Uterus (tissue), 4 donors: ENCODE data around the gene NEDD4L. TPM values are rescaled to one million over a fixed set of nuclear protein-coding genes. Genes with fewer than 3 reads are reported as not detected.

Experiments
- DNase-seq, 2 donors: peaks; one replicate each; pipeline ENCODE4 v3.0.0-alpha.2; 2019 to 2020
- H3K27ac ChIP-seq, 2 donors: fragments of 200-600 bp; sonication (generic); 1 replicate in 1 of 2; 2 replicates in 1 of 2; pipeline ENCODE4 v1.5.1; 2016 to 2018
- H3K27me3 ChIP-seq, 2 donors: fragments of 200-600 bp; sonication (generic); one replicate each; pipeline ENCODE4 v1.5.1; 2018 to 2019; ENCODE audit warnings: control low read depth in 1 of 2
- H3K36me3 ChIP-seq, 2 donors: fragments of 200-600 bp; sonication (generic); one replicate each; pipeline ENCODE4 v1.5.1; 2019; ENCODE audit warnings: control low read depth in 1 of 2
- H3K4me1 ChIP-seq, 2 donors: fragments of 200-600 bp; sonication (generic); one replicate each; pipeline ENCODE4 v1.5.1; 2018 to 2019; ENCODE audit warnings: control low read depth in 1 of 2
- H3K4me3 ChIP-seq, 2 donors: fragments of 200-600 bp; sonication (generic); 1 replicate in 1 of 2; 2 replicates in 1 of 2; pipeline ENCODE4 v1.5.1; 2018 to 2019; ENCODE audit warnings: mild to moderate bottlenecking in 1 of 2
- H3K9me3 ChIP-seq, 2 donors: fragments of 200-600 bp; sonication (generic); one replicate each; pipeline ENCODE4 v1.5.1; 2019; ENCODE audit warnings: control low read depth in 1 of 2
- POLR2A ChIP-seq, 2 donors: fragments of 450-650 bp; IDR thresholded peaks; one replicate each; pipeline ENCODE4 v1.6.1; 2016; ENCODE audit warnings: antibody characterized with exemption in 2 of 2, mild to moderate bottlenecking in 1 of 2, moderate library complexity in 1 of 2
- intact Hi-C: fragments of 100-400 bp; cut with DNase I; formaldehyde crosslinking; loops from one replicate; pipeline ENCODE4 v1.15.1; 2023; ENCODE audit warnings: low total_unique reads
- total RNA-seq, 4 donors: library from RNA; depleted of rRNA in 3 of 4; stranded (reverse); fragments of >200 nt in 3 of 4; gene quantifications; one replicate each; pipeline versions ENCODE4 v1.1.0 to v1.2.4, GENCODE V29; 2014 to 2023
- TF ChIP-seq, protein P1 (sequence below), 4 experiments: fragments of 200-600 bp in 2 of 4; fragments of 450-650 bp in 2 of 4; sonication (generic) in 2 of 4; IDR thresholded peaks; one replicate each; pipeline ENCODE4 v1.5.1; 2016 to 2019; ENCODE audit warnings: antibody characterized with exemption in 4 of 4, mild to moderate bottlenecking in 2 of 4, moderate library complexity in 1 of 4
- donor health status: DM: yes; HTN: yes; CAD: no.

The NEDD4L gene
- total RNA-seq, 4 donors from 2014 or later = 6.2 to 45.9 (median 32.3) TPM

DNA sequence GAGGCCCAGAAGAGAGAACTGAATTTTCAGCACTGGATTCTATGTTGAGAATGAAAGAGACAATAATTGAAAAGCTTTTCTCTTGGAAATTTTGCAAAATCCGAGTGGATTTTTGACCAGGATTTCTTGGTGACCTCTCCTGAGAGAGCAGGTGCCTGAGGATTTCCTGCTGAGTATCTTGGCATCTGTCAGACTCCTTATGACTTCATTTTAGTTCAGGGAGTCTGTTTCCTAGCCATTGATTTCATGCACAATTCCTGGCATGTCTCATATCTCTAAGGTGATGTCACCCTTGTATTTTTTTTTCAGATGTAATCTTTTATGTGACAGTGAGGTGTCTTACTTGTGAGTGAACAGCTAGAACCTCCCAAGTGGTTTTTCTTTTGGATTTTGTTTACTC, 195.9 kb downstream of the NEDD4L start:
- no peak overlapping the region for H3K27ac ChIP-seq
- no peaks in the 10 kb centered on the region for H3K36me3 ChIP-seq
- no peak overlapping the region for H3K4me3 ChIP-seq
- no peak for DNase-seq
- H3K27me3 ChIP-seq = no peaks in the 10 kb centered on the region
- intact Hi-C loops = no loop called here
- no peaks in the 10 kb centered on the region for H3K4me1 ChIP-seq
- TF ChIP-seq, protein P1, sequence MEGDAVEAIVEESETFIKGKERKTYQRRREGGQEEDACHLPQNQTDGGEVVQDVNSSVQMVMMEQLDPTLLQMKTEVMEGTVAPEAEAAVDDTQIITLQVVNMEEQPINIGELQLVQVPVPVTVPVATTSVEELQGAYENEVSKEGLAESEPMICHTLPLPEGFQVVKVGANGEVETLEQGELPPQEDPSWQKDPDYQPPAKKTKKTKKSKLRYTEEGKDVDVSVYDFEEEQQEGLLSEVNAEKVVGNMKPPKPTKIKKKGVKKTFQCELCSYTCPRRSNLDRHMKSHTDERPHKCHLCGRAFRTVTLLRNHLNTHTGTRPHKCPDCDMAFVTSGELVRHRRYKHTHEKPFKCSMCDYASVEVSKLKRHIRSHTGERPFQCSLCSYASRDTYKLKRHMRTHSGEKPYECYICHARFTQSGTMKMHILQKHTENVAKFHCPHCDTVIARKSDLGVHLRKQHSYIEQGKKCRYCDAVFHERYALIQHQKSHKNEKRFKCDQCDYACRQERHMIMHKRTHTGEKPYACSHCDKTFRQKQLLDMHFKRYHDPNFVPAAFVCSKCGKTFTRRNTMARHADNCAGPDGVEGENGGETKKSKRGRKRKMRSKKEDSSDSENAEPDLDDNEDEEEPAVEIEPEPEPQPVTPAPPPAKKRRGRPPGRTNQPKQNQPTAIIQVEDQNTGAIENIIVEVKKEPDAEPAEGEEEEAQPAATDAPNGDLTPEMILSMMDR (IDR thresholded peaks at IDR 0.05) = no peak
- TF ChIP-seq POLR2A (IDR thresholded peaks at IDR 0.05) = no peak
- no peaks in the 10 kb centered on the region for H3K9me3 ChIP-seq

DNA sequence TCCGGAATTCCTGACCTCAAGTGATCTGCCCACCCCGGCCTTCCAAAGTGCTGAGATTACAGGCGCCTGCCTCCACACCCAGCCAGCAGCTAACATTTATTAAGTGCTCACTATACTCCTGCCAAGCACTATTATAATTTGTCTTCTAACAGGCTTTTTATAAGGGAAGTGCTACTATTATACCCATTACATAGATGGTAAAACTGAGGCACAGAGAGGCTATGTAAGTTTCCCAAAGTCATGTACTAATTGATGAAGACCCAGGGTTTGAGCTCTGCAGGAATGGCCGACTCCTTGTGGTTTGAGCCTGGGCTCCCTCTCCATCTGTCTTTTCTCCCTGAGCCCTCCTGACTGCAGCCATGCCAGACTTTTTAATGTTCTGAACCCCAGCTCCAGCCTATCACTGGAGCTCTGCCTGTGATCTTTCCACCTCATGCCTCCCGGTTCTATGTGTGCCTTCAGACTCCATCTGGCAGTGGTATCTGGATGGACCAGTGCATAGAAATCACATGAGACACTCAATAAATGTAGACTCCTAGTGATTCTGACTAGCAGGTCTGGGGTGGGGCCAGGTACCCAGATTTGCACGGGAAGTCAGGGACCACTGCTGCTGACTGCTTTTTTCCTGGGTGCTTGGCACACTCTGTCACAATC, 197.1 kb downstream of the NEDD4L start:
- Histone ChIP-seq H3K27me3 (no peaks in the 10 kb centered on the region), H3K9me3 (no peaks in the 10 kb centered on the region), H3K4me1 (no peaks in the 10 kb centered on the region), H3K4me3 (no peak overlapping the region), H3K27ac (no peak overlapping the region), H3K36me3 (no peaks in the 10 kb centered on the region)
- intact Hi-C loops = no loop called here
- TF ChIP-seq, protein P1 (IDR thresholded peaks at IDR 0.05) = no peak
- no peak for TF ChIP-seq POLR2A (IDR thresholded peaks at IDR 0.05)
- no peak for DNase-seq

GRCh38 chr18:58241877-58242276, 197.9 kb downstream of the NEDD4L start:
- Histone ChIP-seq H3K36me3 (no peaks in the 10 kb centered on the region), H3K9me3 (no peaks in the 10 kb centered on the region), H3K27ac (no peak overlapping the region), H3K4me1 (no peaks in the 10 kb centered on the region), H3K4me3 (no peak overlapping the region), H3K27me3 (no peaks in the 10 kb centered on the region)
- DNase-seq = no peak
- TF ChIP-seq POLR2A (IDR thresholded peaks at IDR 0.05) = no peak
- TF ChIP-seq, protein P1 (IDR thresholded peaks at IDR 0.05) = no peak
- intact Hi-C loops = no loop called here

DNA sequence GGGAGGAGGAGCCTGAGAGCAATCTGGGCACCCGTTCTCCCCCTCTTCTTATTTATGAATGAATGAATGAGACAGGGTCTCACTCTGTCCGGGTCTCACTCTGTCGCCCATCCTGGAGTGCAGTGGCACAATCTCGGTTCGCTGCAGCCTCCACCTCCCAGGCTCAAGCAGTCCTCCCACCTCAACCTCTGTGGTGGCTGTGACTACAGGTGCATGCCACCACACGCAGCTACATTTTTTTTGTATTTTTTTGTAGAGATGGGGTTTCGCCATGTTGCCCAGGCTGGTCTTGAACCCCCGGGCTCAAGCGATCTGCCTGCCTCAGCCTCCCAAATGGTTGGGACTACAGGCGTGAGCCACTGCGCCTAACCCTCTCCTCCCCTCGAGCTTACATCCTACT, 198.4 kb downstream of the NEDD4L start:
- no peaks in the 10 kb centered on the region for H3K27me3 ChIP-seq
- H3K36me3 ChIP-seq = no peaks in the 10 kb centered on the region
- TF ChIP-seq POLR2A (IDR thresholded peaks at IDR 0.05) = no peak
- TF ChIP-seq, protein P1 (IDR thresholded peaks at IDR 0.05) = no peak
- DNase-seq = no peak
- intact Hi-C loops = no loop called here
- H3K9me3 ChIP-seq = no peaks in the 10 kb centered on the region
- no peaks in the 10 kb centered on the region for H3K4me1 ChIP-seq
- H3K27ac ChIP-seq = no peak overlapping the region
- H3K4me3 ChIP-seq = no peak overlapping the region

DNA sequence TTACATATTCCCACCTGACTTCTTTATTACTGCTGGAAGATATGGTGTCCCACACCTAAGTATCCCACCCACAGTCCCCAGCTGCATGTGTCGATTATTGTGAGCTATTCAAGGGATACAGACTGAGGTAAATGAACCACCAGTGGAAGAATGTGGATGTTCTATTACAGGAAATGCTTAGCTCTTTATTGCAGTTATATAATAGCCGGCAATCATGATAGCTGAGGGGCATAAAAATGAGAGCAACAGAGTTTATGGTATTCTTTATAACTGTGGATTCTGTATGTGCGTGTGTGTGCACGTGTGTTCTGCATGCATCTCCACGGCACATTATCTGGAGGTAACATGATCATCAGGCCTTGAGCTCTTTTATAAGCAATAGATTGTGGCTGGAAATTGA, 198.9 kb downstream of the NEDD4L start:
- intact Hi-C loops = no loop called here
- Histone ChIP-seq H3K9me3 (no peaks in the 10 kb centered on the region), H3K27me3 (no peaks in the 10 kb centered on the region), H3K36me3 (no peaks in the 10 kb centered on the region), H3K27ac (no peak overlapping the region), H3K4me3 (no peak overlapping the region), H3K4me1 (no peaks in the 10 kb centered on the region)
- TF ChIP-seq, protein P1 (IDR thresholded peaks at IDR 0.05) = no peak
- no peak for DNase-seq
